Right lung (tissue), 5 donors: ENCODE results near the gene CDCP1. TPM values are rescaled to one million over a fixed set of nuclear protein-coding genes. Genes with fewer than 3 reads are reported as not detected.
"Not testable (repeated sequence)": the region's sequence is repeated elsewhere in the genome, so short reads cannot be mapped to it uniquely, and the experiment has no call there.

ENCODE experiments used
- DNase-seq, 2 donors: peaks; one replicate each; pipeline ENCODE4 v3.0.0-alpha.2; 2013
- polyA plus RNA-seq, 5 donors: library from polyadenylated mRNA; unstranded; fragments of 120-200 nt; gene quantifications; one replicate each; pipeline versions ENCODE4 v1.2.1 to v1.2.3, GENCODE V29; 2013; ENCODE audit warnings: inconsistent platforms in 1 of 5, low replicate concordance in 1 of 5; ENCODE audit not compliant: insufficient read length in 5 of 5, insufficient read depth in 1 of 5

The CDCP1 gene
- polyA plus RNA-seq, 5 donors, result 0.30 to 0.57 (median 0.42) TPM

- no peak for DNase-seq
Observed at GRCh38 chr3:45084361-45084760, 61.8 kb downstream of the CDCP1 start.

GRCh38 chr3:45083023-45083422 is 63.2 kb downstream of the CDCP1 start:
- DNase-seq, result no peak

- DNase-seq, result no peak
Observed at GRCh38 chr3:45082142-45082538, 64.0 kb downstream of the CDCP1 start.

GRCh38 chr3:45081506-45082141 is 64.6 kb downstream of the CDCP1 start:
- no peak for DNase-seq

GRCh38 chr3:45080824-45081223 is 65.4 kb downstream of the CDCP1 start:
- no peak for DNase-seq

GRCh38 chr3:45079715-45080114 is 66.5 kb downstream of the CDCP1 start:
- no peak for DNase-seq

GRCh38 chr3:45078910-45079522 is 67.2 kb downstream of the CDCP1 start:
- DNase-seq, result no peak

GRCh38 chr3:45078256-45078655 is 67.9 kb downstream of the CDCP1 start:
- DNase-seq, result not testable (repeated sequence)

- no peak for DNase-seq
Observed at GRCh38 chr3:45075821-45076625, 70.2 kb downstream of the CDCP1 start.

- DNase-seq, result no peak
Observed at GRCh38 chr3:45071075-45071474, 75.1 kb downstream of the CDCP1 start.

GRCh38 chr3:45067941-45068340 is 78.2 kb downstream of the CDCP1 start:
- DNase-seq, result no peak

GRCh38 chr3:45067486-45067885 is 78.7 kb downstream of the CDCP1 start:
- DNase-seq, result no peak

- no peak for DNase-seq
Observed at GRCh38 chr3:45066109-45066801, 79.9 kb downstream of the CDCP1 start.

GRCh38 chr3:45065373-45065720 is 80.8 kb downstream of the CDCP1 start:
- no peak for DNase-seq

GRCh38 chr3:45064512-45065372 is 81.4 kb downstream of the CDCP1 start:
- DNase-seq, result peak in 1 of 2 donors; percentile 58

GRCh38 chr3:45062697-45063070 is 83.5 kb downstream of the CDCP1 start:
- DNase-seq, result no peak

GRCh38 chr3:45060165-45060892 is 85.8 kb downstream of the CDCP1 start:
- no peak for DNase-seq

GRCh38 chr3:45059132-45059531 is 87.0 kb downstream of the CDCP1 start:
- DNase-seq, result no peak

GRCh38 chr3:45057557-45057956 is 88.6 kb downstream of the CDCP1 start:
- DNase-seq, result no peak

GRCh38 chr3:45056608-45057301 is 89.4 kb downstream of the CDCP1 start:
- DNase-seq, result no peak
